Lower leg skin (tissue), 4 donors: ENCODE measurements around the gene OR5H15. TPM values are rescaled to one million over a fixed set of nuclear protein-coding genes. Genes with fewer than 3 reads are reported as not detected.
"Not testable (repeated sequence)": the region's sequence is repeated elsewhere in the genome, so short reads cannot be mapped to it uniquely, and the experiment has no call there.

Source experiments
- DNase-seq, 2 donors: peaks; one replicate each; pipeline ENCODE4 v3.0.0-alpha.2; 2019; ENCODE audit warnings: low spot score in 2 of 2
- H3K4me3 ChIP-seq: fragments of 200-600 bp; sonication (generic); 2 replicates; pipeline ENCODE4 v1.5.1; 2017; ENCODE audit warnings: mild to moderate bottlenecking, low read depth; ENCODE audit not compliant: poor library complexity, severe bottlenecking
- CTCF ChIP-seq, 3 donors: fragments of 450-650 bp; IDR thresholded peaks; one replicate each; pipeline ENCODE4 v1.5.1; 2016; ENCODE audit warnings: antibody characterized with exemption in 3 of 3, mild to moderate bottlenecking in 3 of 3, moderate library complexity in 2 of 3
- POLR2A ChIP-seq, 2 donors: fragments of 450-650 bp; IDR thresholded peaks; one replicate each; pipeline ENCODE4 v1.6.1; 2016 to 2017; ENCODE audit warnings: antibody characterized with exemption in 2 of 2, mild to moderate bottlenecking in 1 of 2, moderate library complexity in 1 of 2
- WGBS, 2 donors: methylation state at CpG; one replicate each; pipeline ENCODE4 v1.1.5; 2018; 5-methylcytosine and 5-hydroxymethylcytosine counted together
- intact Hi-C: fragments of 100-400 bp; cut with DNase I; formaldehyde crosslinking; loops from one replicate; pipeline ENCODE4 v1.15.0; 2023; ENCODE audit warnings: low total_unique reads
- total RNA-seq, 4 donors: library from RNA; depleted of rRNA; stranded (reverse); fragments of >200 nt; gene quantifications; one replicate each; pipeline ENCODE4 v1.1.0, GENCODE V29; 2016

Gene OR5H15
- total RNA-seq, 4 donors from 2014 or later, result not detected

GRCh38 chr3:98148751-98149150, 17.7 kb upstream of the OR5H15 start:
- DNase-seq, result no peak
- intact Hi-C loops, result no loop called here
- H3K4me3 ChIP-seq, result no peak overlapping the region
- no peak for TF ChIP-seq POLR2A (IDR thresholded peaks at IDR 0.05)
- no peak for TF ChIP-seq CTCF (IDR thresholded peaks at IDR 0.05)
- 57 to 77% methylated on average over 3 of the region's 3 CpGs for WGBS, 2 donors

- intact Hi-C loops, result not testable (repeated sequence)
These were observed 17.0 kb upstream of the OR5H15 start for GRCh38 chr3:98149456-98149855.

GRCh38 chr3:98151241-98151640, 15.3 kb upstream of the OR5H15 start:
- DNase-seq, result no peak
- no peak overlapping the region for H3K4me3 ChIP-seq
- 77 to 87% methylated on average over 5 of the region's 5 CpGs for WGBS, 2 donors
- intact Hi-C loops, result no loop called here
- no peak for TF ChIP-seq POLR2A (IDR thresholded peaks at IDR 0.05)
- TF ChIP-seq CTCF (IDR thresholded peaks at IDR 0.05), result no peak

More at GRCh38 chr3:98149456-98149855, 17.0 kb upstream of the OR5H15 start:
- not testable (repeated sequence) for H3K4me3 ChIP-seq, DNase-seq
- 89 to 94% methylated on average over 4 of the region's 4 CpGs for WGBS, 2 donors

- intact Hi-C loops, result no loop called here
- WGBS, 2 donors, result 59 to 63% methylated on average over 1 of the region's 1 CpG
These were observed 4.6 kb downstream of the OR5H15 start for GRCh38 chr3:98171071-98171470.

GRCh38 chr3:98172621-98173020, 6.1 kb downstream of the OR5H15 start:
- no peak for DNase-seq
- intact Hi-C loops, result no loop called here
- H3K4me3 ChIP-seq, result no peak overlapping the region
- WGBS, 2 donors, result 82% methylated on average over 7 of the region's 7 CpGs
- TF ChIP-seq CTCF (IDR thresholded peaks at IDR 0.05) (no peak), POLR2A (IDR thresholded peaks at IDR 0.05) (no peak)

More at GRCh38 chr3:98171071-98171470, 4.6 kb downstream of the OR5H15 start:
- no peak for DNase-seq
- H3K4me3 ChIP-seq, result no peak overlapping the region
- no peak for TF ChIP-seq POLR2A (IDR thresholded peaks at IDR 0.05)
- TF ChIP-seq CTCF (IDR thresholded peaks at IDR 0.05), result no peak

- no peak overlapping the region for H3K4me3 ChIP-seq
- DNase-seq, result no peak
- intact Hi-C loops, result no loop called here
- 79 to 85% methylated on average over 3 of the region's 3 CpGs for WGBS, 2 donors
- TF ChIP-seq POLR2A (IDR thresholded peaks at IDR 0.05) (no peak), CTCF (IDR thresholded peaks at IDR 0.05) (no peak)
These were observed 13.9 kb downstream of the OR5H15 start for GRCh38 chr3:98180319-98180890.
